ENCODE data around the gene SULT1B1. TPM values are rescaled to one million over a fixed set of nuclear protein-coding genes. Genes with fewer than 3 reads are reported as not detected.

SULT1B1 gene
- total RNA-seq, 3 donors from 2014 or later, result 115 to 306 (median 224) TPM

GRCh38 chr4:69749771-69750170 is 10.6 kb downstream of the SULT1B1 start:
- H3K4me1 ChIP-seq (ENCODE audit: low read depth), result no peaks in the 10 kb centered on the region
- H3K36me3 ChIP-seq (ENCODE audit: low read depth), result no peaks in the 10 kb centered on the region
- no peak overlapping the region for H3K4me3 ChIP-seq
- ATAC-seq (no peak), DNase-seq (no peak)
- no peaks in the 10 kb centered on the region for H3K9me3 ChIP-seq
- no peak for TF ChIP-seq CTCF (IDR thresholded peaks at IDR 0.05)
- intact Hi-C loops (cut with DNase I, micrococcal nuclease), result loop anchor here in 1 of 2 donors (10.0 kb wide), 1 partner anchor 75 kb away; no protein-coding TSS in a partner anchor

- DNase-seq (no peak), ATAC-seq (no peak)
- H3K36me3 ChIP-seq (ENCODE audit: low read depth), result no peaks in the 10 kb centered on the region
- no peak overlapping the region for H3K4me3 ChIP-seq
- peaks cover 4% of the 10 kb centered on the region for H3K9me3 ChIP-seq
- TF ChIP-seq CTCF (IDR thresholded peaks at IDR 0.05), result no peak
- H3K4me1 ChIP-seq (ENCODE audit: low read depth), result no peaks in the 10 kb centered on the region
- intact Hi-C loops (cut with DNase I, micrococcal nuclease), result no loop called here
These were observed 12.2 kb downstream of the SULT1B1 start for GRCh38 chr4:69748173-69748572.

- Histone ChIP-seq H3K4me3 (no peak overlapping the region), H3K36me3 (ENCODE audit: low read depth) (no peaks in the 10 kb centered on the region), H3K4me1 (ENCODE audit: low read depth) (no peaks in the 10 kb centered on the region), H3K9me3 (peaks cover 11% of the 10 kb centered on the region)
- DNase-seq, result peak in 1 of 3 donors; percentile 41
- no peak for TF ChIP-seq CTCF (IDR thresholded peaks at IDR 0.05)
- intact Hi-C loops (cut with DNase I, micrococcal nuclease), result no loop called here
- ATAC-seq, result no peak
These were observed 16.3 kb downstream of the SULT1B1 start for GRCh38 chr4:69744157-69744478.

- Histone ChIP-seq H3K9me3 (peaks cover 11% of the 10 kb centered on the region), H3K4me1 (ENCODE audit: low read depth) (no peaks in the 10 kb centered on the region), H3K4me3 (no peak overlapping the region), H3K36me3 (ENCODE audit: low read depth) (no peaks in the 10 kb centered on the region)
- ATAC-seq, result no peak
- intact Hi-C loops (cut with DNase I, micrococcal nuclease), result no loop called here
- DNase-seq, result peak in 1 of 3 donors; percentile 39
- TF ChIP-seq CTCF (IDR thresholded peaks at IDR 0.05), result no peak
These were observed 16.8 kb downstream of the SULT1B1 start for GRCh38 chr4:69743476-69744156.

- intact Hi-C loops (cut with DNase I, micrococcal nuclease), result no loop called here
- H3K36me3 ChIP-seq (ENCODE audit: low read depth), result no peaks in the 10 kb centered on the region
- TF ChIP-seq CTCF (IDR thresholded peaks at IDR 0.05), result no peak
- peaks cover 11% of the 10 kb centered on the region for H3K9me3 ChIP-seq
- peak; percentile 13 for ATAC-seq
- no peak overlapping the region for H3K4me3 ChIP-seq
- H3K4me1 ChIP-seq (ENCODE audit: low read depth), result no peaks in the 10 kb centered on the region
- peak in 1 of 3 donors; percentile 29 for DNase-seq
These were observed 17.8 kb downstream of the SULT1B1 start for GRCh38 chr4:69742596-69742995.

GRCh38 chr4:69738872-69739271 is 21.5 kb downstream of the SULT1B1 start:
- no peak overlapping the region for H3K4me3 ChIP-seq
- TF ChIP-seq CTCF (IDR thresholded peaks at IDR 0.05), result no peak
- ATAC-seq, result no peak
- H3K36me3 ChIP-seq (ENCODE audit: low read depth), result no peaks in the 10 kb centered on the region
- no peak for DNase-seq
- intact Hi-C loops (cut with DNase I, micrococcal nuclease), result no loop called here
- H3K4me1 ChIP-seq (ENCODE audit: low read depth), result no peaks in the 10 kb centered on the region
- H3K9me3 ChIP-seq, result peaks cover 10% of the 10 kb centered on the region
